DMS53 treated with DMSO at 0.1 percent for 48 hours (cell line): Measurements from ENCODE around the gene EMD.
"Not testable (repeated sequence)": the region's sequence is repeated elsewhere in the genome, so short reads cannot be mapped to it uniquely, and the experiment has no call there.

ENCODE experiments used
- DNase-seq: peaks from one replicate; lab custom pipeline; 2025; ENCODE audit not compliant: unreplicated experiment; lab: John Stamatoyannopoulos, UW

The EMD gene

DNA sequence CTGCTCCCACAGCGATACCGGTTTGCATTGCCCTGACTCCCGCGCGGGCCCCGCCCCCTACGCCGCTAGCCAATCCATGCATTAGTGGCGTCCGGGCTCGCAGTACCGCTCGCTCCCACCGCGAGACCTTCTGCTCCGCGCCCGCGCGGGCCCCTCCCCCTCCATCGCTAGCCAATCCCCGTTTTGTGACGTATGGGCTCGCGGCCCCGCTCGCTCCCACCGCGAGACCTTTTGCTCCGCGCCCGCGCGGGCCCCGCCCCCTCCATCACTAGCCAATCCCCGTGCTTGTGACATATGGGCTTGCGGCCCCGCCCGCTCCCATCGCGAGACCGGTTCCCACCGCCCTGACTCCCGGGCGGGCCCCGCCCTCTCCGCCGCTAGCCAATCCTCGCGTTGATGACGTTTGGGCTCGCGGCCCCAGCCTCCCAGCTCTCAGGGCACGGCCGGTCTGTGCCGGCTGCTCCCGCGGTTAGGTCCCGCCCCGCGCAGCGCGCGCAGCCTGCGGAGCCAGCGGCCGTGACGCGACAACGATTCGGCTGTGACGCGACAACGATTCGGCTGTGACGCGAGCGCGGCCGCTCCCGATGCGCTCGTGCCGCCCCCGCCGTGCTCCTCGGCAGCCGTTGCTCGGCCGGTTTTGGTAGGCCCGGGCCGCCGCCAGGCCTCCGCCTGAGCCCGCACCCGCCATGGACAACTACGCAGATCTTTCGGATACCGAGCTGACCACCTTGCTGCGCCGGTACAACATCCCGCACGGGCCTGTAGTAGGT is at the start of gene EMD:
TSS of gene EMD (plus strand) at position 497 of the 770 bp plus-strand sequence. CDS start at position 687, 190 bp downstream.
- peak; percentile 98 for DNase-seq

DNA sequence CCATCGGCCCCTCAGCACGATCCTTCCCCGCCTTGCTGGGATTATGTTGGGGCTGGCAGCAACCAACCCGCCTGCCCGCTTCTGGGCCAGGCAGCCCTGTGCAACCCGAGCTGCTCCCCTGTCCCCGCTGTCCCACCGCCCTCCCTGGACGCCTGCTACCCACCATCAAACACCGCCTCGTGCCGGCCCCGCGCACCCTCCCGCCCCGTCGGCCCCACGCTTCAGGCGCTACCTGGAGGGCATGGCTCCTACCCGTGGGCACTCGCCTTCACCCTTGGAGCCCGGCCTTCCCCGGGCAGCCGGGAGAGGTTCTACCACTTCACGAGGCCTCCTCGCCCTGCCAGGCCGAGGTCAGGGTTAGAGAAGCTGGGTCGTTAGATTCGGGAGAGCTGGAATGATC is 46.5 kb upstream of the EMD start:
- DNase-seq: no peak

DNA sequence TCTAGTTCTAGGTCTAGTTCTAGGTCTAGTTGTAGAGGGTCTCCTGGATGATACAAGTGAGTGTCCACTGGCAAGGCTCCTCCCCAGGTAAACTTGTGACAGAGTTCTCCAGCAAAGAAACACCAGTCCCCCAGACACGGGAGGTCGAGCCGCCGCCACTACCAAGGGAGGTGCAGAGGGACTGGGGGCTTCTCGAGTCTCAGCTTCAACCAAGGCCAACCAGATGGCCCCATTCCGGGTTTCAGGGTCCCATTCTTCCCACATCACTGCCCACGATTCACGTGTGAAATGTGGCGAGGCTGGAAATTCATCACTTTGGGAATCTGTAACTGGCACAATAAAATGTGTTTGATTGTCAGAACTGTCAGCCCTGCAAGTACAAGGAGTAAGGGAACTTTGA is 46.0 kb upstream of the EMD start:
- DNase-seq: no peak

DNA sequence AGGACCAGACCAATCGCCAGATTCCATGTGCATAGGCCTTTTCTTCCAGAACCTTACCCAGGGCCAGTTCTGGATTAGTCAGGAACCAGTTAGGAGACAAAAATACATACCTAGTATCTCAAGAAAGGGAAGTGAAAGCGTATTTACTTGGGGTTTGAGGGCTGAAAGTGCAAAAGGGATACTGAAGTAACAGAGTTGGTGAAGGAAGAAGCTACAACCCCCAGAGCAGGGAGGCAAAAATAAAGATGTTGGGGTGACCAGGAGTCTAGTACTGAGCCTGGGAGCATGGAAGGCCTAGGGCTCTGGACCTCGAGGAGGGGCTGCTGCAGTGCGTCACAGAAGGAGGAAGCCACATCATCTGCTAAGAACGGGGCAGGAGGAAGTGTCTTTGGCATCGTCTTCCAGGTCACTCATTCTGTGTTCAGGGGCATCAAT is 45.2 kb upstream of the EMD start:
- DNase-seq: no peak

DNA sequence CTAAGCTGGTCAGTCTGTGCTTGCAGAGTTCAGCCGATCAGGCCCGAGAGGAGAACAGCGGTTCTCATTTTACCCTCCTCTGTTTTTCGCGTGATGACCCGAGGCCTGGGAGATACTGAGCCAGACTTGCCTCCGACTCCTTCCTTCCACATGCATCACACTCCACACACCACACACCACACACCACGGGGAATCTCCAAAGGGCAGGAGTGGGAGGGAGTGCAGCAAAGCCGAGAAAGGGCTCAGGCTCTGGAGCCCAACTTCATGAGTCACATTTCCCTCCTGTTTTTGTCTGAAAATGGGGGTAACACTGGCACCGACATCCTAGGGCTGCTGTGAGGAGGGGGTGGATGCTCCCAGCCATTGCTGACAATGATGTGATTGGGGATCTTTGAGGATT is 44.6 kb upstream of the EMD start:
- DNase-seq: no peak

DNA sequence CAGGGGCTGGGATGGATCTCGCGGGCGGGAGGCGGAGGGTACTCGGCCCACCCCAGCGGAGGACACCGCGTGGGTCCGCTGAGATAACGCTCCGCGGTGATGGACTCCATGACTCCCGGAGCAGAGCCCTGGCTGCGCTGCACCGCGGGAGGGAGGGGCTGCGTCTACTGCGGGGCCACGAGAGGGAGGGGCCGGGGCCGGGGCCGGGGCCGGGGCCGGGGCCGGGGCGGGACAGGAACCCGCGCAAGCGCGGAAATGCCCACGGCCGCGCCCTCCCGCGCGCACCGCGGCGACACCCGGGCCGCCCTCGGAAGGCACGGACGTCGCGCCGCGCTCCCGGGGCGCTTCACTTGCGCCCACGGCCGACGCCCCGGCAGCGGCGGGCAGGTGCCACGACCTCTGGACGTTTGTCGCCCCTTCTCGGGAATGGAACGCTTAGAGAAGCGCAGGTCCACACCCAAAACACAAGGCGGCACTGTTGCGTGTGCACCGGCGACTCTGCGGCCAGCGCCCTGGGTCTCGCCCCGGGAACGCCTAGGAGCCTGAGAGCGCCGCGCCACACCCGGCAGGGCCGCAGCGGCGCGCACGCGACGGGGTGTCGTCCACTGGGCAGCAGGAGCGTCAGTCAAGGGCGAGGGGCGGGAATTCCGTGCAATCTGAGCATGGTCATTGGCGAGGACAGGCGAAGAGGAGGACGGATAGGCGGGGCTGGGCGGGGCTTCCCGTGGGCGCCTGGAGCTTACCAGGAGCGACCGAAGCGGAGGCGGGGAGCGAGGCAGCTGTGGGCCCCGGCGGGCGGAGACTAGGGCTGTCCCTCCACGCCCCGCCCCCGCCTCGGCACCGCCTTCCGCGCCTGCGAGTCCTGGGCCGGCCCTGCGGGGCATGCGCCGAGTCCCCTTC is 37.4 kb upstream of the EMD start:
- not testable (repeated sequence) for DNase-seq

DNA sequence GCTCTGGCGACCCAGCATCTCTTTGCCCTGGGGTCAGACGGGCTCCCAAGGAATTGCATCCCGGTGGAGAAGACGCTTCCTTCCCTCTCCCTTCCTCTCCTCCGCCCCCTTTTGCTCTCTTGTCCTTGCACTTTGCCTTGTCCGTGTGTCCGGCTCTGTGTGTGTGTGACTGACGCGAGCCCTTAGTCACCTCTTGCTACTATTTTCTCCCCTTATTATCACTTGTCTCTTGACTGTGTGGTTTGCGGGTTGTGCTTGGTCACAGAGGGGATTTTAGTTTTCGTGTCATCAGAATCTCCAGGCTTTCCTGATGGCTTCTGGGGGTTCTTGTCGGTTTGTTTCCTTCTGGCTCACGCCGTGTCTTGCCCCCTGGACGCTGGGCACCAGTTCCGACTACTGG is 36.0 kb upstream of the EMD start:
- DNase-seq: not testable (repeated sequence)

DNA sequence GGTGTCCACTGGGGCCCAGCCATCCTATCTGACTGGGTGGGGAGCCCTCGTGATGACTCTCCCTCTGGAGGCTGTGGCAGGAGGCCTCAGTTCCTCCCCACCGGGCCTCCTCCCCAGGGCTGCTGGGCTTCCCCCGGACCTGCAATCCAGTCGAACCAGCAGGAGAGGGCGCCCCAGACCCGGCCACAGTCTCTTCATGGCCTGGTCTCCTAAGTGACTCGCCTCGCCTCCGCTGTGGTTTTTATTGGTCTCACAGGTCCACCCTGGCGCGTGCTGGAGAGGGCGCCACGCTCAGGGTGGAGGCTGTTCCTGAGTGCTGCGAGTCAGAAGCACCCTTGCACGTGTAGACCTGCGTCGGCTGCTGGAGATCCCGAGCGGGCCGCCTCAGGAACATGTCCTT is 35.5 kb upstream of the EMD start:
- DNase-seq: not testable (repeated sequence)

DNA sequence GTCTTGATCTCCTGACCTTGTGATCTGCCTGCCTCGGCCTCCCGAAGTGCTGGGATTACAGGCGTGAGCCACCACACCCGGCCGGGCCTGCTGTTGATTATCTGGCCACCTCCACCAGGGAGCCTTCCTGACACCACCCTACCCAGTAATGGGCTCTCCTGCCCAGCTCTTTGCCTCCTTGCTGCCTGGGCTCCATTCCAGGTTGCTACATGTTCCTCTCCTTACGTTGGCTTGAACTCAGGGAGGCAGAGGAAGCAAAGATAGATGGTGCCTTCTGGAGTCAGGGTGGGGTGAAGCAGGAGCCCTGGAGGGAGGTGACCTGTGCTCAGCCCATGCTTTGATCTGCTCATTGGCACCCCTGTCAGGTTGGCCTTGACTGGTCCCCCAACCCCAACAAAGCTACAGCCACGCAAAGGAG is 31.0 kb upstream of the EMD start:
- no peak for DNase-seq

DNA sequence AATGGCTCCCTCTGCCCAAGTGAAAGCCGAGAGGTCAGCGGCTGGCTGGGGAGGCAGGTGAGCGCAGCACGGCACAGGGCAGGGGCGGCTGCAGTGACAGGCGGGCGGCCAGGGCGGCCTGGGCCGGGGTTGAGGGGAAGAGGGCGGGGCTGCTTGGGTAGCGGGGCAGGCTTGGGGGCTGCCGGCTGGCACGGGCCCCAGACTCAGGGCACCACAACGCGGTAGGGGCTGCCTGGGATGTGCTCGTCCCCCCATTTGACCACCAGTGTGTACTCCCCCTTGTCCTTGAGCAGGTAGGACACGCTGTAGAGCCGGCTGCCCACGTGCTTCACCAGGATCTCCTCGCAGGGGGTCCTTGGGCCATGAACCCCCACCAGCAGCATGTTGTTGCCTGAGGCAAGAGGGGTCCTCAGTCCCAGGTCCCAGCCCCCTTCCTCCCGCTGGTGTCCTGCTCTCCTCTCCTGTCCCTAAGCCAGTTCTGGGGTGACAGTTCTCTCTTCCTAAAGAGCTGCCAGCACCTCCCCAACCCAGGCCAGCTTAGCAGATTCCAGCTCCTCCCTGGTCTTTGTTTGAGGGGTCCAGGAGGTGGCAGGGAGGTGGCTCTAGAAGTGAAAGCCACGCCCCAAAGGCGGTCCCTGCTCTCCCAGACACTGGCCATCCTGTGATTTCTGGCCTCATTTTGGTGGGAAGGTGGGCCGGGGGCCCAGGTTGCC is 30.3 kb upstream of the EMD start:
- DNase-seq: no peak

DNA sequence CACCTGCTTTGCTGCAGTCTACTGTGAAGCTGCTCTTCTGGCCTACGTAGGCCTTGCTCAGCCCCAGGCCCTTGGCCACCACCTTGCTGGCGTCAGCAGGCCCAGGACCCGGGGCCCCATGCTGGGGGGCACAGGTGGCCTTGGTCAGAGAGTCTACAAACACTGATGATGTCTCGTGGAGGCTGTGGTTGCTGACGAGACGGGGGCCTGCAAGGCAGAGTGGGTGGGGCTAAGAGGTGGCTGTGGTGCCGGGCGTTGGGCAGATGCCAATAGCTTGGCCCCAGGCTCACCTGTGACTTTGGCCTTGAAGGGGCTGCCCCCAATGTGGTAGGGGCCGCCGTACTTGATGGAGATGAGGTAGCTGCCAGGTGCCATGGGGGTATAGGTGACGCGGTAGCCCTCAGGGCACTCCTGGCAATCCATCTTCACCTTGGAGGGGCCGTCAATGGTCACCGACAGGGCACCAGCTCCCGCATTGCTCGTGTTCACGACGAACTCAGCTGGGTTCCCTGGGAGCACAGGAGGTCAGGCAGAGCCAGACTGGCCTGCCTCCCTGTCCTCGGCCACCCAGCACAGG is 29.6 kb upstream of the EMD start:
- DNase-seq: no peak

DNA sequence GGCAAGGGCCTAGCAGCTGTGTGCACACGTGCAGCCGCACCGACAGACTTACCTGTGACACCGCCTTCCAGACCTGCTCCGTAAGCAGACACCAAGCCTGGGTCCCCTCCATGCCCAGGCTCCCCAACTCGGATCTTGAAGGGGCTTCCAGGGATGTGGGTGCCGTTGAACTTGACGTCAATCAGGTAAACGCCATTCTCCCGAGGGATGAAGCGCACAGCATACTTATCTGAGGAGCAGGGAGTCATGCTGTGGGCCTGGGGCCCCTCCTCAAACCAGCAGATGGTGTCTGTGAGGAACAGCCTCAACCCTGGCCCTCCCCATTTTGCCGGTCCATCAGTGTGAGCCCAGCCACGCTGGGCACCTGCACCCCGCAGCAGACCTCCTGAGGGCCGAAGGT is 29.1 kb upstream of the EMD start:
- DNase-seq: no peak

DNA sequence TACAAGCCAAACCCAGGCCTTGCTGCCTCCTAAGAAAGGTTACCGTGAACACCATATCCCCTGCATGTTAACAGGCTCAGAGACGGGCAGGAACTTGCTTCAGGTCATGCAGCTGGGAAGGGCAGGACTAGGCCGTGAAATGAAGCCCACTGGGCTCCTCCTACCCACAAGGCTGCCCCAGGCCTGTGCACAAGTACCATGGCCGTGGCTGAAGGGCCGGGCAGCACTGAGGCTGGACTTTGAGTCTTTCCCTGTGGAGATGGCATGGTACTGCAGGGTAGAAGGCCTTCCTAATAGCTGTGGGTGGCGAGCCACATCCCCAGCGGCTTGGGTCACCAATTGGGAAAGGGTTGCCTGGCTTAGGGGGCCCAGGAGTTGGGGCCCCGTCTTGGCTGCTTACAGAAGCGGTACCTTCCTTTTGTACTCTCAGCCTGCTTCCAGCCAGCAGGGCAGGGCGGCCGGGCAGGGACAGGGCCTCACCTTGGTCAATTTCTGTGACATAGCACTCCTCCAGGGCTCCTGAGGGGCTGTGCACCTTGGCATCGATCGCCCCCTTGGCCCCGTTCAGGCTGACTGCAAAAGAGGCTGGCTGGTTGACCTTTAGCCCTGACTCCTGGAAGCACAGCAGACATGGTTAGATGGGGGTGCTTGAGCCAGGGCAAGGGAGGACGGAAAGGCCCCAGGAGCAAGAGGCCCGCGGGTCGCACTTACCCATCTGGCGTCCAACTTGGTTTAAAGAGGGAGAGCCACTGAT is 28.5 kb upstream of the EMD start:
- DNase-seq: no peak

DNA sequence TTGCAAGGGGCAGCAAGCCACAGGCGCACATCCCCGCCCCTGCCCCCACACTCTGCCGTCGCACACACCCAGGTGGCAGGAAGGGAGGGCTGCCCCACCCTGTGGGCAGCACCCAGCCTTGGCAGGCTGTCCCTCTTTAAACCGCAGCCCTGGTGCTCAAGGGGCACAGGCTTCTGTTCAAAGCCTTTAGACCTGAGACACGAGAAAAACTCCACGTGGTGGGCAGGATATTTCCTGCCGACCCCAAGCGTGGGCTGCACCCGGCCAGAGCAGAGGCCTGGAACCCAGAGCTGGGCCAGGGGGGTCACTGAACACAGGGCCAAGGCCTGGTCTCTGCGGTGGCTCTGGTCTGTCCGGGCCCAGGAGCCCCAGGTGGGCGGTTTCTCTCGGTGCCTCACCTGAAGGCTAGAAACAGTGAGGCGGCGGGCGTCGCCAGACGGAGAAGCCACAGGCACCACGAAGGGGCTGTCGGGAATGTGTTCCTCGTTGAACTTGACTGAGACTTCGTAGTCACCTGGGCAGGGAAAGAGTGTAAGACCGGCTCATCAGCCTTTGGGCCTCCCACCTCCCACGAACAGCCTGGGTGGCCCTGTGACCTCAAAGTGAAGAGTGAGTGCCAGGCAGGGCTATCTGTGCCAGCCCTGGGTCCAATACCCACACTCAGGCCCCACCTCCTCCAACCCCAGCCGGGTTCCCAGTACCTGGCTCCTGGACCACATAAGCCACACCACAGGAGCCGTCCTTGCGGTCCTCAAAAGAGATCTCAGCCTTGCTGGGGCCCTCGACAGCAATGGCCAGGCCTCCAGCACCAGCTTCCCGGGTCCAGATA is 27.7 kb upstream of the EMD start:
- no peak for DNase-seq

DNA sequence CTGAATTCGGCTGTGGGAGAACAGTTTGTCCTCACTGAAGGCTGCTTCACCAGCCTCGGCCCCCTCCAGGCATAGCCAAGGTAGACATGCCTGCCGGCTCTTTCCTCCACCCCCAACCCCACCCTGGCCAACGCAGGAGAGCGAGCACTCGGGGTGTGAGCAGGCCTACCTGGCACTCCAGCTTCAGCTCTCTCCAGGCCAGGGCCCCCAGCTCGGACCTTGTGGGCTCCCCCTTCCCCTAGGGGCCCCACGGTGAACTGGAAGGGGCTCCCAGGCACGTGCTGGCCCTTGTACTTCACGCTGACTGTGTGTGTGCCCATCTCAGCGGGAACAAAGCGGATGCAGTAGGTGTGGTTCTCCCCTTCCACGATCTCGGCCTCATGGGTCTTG is 27.1 kb upstream of the EMD start:
- no peak for DNase-seq

DNA sequence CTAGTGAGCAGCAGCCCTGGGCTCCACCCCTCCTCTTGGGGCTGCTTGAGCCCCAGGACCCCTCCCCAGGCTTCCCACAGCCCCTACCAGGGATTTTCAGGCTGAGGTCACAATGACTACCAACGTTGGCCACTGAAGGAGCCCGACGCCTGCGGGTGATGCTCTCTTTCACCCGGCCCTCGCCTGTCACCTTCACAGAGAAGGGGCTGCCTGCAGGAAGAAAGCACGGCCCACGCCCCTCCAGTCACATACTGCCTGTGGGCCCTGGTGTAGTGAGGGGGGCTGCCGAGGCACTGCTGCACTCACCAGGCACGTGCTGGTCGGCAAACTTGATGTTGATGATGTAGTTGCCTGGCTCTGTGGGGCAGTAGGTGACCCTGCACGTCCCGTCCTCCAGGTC is 26.6 kb upstream of the EMD start:
- DNase-seq: no peak

DNA sequence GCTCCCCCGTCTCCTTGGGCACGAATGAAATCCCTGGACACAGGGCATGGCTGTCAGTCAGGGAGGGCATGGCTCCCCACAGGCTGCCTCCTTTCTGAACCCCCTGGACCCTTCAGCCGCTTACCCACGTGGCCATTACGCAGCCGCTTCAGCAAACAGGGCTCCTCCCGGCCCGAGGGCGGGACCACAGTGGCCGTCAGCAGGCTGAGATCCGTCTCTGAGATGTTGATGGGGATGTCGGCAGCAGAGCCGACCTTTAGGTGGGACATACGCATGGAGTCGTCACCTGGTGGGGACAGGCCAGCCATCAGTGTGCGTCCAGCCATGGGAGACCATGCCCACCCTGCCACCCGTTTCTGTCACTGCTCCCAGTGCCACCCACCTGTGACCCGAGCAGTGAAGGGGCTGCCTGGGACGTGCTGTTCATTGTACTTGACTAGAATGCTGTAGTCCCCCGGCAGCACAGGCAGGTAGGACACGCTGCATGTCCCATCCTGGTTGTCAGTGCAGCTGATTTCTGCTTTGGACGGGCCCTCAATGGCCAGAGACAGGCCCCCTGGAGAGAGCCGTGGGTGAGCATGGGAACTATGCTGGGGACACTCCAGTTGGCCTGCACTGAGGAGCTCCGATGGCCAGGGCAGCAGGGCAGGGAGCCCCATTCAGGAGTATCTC is 25.8 kb upstream of the EMD start:
- DNase-seq: no peak

DNA sequence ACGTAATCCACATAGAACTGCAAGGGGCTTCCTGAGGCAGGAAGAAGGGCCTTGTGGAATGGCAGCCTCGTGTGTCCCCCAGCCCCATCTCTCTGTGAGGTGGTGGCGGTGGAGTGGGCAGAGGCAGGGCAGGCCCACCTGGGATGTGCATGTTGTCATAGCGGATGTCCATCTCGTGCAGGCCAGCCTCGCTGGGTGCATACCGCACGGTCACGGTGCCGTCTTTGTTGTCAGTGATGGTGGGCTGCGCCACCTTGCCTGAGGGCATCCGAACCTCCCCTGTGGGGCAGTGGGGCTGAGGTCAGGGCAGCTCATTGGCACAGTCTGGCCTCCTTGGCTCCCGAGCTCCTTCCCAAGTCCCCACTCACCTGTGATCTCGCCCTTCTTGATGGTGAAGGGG is 25.1 kb upstream of the EMD start:
- no peak for DNase-seq

DNA sequence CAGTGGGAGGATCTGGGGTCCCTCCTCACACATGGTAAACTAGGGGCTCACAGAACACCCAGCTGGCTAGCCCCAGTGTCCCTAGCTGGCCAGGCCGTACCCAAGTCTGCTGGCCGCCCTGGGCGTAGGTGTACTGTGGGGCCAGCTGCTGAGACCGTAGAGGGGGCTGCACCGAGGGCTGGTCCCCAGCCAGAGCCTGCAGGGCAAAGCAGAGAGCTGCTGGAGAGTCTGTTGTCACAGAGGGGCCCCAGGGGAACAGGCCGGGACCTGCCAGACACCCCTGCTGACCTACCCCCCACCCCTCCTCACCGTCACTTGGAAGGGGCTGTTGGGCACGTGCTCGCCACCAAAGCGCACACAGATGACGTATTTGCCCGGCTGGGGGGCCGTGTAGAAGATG is 24.6 kb upstream of the EMD start:
- no peak for DNase-seq
